ENCODE measurements around the gene AK5.

DNA sequence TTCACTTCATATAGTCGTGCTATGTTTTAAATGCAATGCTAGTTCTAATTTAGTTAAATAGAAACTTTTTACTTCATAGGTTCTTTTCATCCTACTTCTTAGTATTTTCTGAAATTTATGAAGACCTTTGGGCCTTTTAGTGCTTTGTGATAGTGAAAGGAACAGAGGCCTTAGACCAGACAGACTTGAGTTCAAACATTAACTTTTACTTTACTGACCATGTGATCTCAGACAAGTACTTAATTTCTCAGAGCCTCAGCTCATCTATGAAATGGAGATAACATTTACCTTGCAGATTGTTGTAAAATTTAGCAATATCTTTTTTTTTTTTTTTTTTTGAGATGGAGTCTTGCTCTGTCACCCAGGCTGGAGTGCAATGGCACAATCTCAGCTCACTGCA lies 57.5 kb downstream of the AK5 start:
- TF ChIP-seq, protein P1, sequence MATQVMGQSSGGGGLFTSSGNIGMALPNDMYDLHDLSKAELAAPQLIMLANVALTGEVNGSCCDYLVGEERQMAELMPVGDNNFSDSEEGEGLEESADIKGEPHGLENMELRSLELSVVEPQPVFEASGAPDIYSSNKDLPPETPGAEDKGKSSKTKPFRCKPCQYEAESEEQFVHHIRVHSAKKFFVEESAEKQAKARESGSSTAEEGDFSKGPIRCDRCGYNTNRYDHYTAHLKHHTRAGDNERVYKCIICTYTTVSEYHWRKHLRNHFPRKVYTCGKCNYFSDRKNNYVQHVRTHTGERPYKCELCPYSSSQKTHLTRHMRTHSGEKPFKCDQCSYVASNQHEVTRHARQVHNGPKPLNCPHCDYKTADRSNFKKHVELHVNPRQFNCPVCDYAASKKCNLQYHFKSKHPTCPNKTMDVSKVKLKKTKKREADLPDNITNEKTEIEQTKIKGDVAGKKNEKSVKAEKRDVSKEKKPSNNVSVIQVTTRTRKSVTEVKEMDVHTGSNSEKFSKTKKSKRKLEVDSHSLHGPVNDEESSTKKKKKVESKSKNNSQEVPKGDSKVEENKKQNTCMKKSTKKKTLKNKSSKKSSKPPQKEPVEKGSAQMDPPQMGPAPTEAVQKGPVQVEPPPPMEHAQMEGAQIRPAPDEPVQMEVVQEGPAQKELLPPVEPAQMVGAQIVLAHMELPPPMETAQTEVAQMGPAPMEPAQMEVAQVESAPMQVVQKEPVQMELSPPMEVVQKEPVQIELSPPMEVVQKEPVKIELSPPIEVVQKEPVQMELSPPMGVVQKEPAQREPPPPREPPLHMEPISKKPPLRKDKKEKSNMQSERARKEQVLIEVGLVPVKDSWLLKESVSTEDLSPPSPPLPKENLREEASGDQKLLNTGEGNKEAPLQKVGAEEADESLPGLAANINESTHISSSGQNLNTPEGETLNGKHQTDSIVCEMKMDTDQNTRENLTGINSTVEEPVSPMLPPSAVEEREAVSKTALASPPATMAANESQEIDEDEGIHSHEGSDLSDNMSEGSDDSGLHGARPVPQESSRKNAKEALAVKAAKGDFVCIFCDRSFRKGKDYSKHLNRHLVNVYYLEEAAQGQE (IDR thresholded peaks at IDR 0.05; ENCODE audit: insufficient read depth in 1 of 2, low read depth in 2 of 2, low read length in 1 of 2) = no peak
- TF ChIP-seq, protein P2, sequence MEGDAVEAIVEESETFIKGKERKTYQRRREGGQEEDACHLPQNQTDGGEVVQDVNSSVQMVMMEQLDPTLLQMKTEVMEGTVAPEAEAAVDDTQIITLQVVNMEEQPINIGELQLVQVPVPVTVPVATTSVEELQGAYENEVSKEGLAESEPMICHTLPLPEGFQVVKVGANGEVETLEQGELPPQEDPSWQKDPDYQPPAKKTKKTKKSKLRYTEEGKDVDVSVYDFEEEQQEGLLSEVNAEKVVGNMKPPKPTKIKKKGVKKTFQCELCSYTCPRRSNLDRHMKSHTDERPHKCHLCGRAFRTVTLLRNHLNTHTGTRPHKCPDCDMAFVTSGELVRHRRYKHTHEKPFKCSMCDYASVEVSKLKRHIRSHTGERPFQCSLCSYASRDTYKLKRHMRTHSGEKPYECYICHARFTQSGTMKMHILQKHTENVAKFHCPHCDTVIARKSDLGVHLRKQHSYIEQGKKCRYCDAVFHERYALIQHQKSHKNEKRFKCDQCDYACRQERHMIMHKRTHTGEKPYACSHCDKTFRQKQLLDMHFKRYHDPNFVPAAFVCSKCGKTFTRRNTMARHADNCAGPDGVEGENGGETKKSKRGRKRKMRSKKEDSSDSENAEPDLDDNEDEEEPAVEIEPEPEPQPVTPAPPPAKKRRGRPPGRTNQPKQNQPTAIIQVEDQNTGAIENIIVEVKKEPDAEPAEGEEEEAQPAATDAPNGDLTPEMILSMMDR (IDR thresholded peaks at IDR 0.05) = no peak
